GM21825 (cell line): ENCODE results near the gene KATNAL2.
"Not testable (repeated sequence)": the region's sequence is repeated elsewhere in the genome, so short reads cannot be mapped to it uniquely, and the experiment has no call there.

Experiments used
- ATAC-seq: cut with Tn5 transposase; IDR thresholded peaks from one replicate; pipeline ENCODE4 v1.9.1; 2021; ENCODE audit warnings: mild to moderate bottlenecking, moderate library complexity; ENCODE audit not compliant: unreplicated experiment

KATNAL2 gene

GRCh38 chr18:46920653-46921052, 3.3 kb downstream of the KATNAL2 start:
- ATAC-seq, result no peak

- no peak for ATAC-seq
These were observed 22.0 kb downstream of the KATNAL2 start for GRCh38 chr18:46939337-46939963.

- ATAC-seq, result no peak
These were observed 22.7 kb downstream of the KATNAL2 start for GRCh38 chr18:46939998-46940571.

GRCh38 chr18:46942646-46943045, 25.2 kb downstream of the KATNAL2 start:
- ATAC-seq, result no peak

- ATAC-seq, result peak; percentile 94
These were observed 29.4 kb downstream of the KATNAL2 start for GRCh38 chr18:46946656-46947282.

- no peak for ATAC-seq
These were observed 32.8 kb downstream of the KATNAL2 start for GRCh38 chr18:46950064-46950656.

- no peak for ATAC-seq
These were observed 35.8 kb downstream of the KATNAL2 start for GRCh38 chr18:46953195-46953594.

- no peak for ATAC-seq
These were observed 40.8 kb downstream of the KATNAL2 start for GRCh38 chr18:46958209-46958608.

- not testable (repeated sequence) for ATAC-seq
These were observed 46.5 kb downstream of the KATNAL2 start for GRCh38 chr18:46963656-46964578.

- not testable (repeated sequence) for ATAC-seq
These were observed 47.3 kb downstream of the KATNAL2 start for GRCh38 chr18:46964579-46965293.

GRCh38 chr18:46966266-46966665, 48.9 kb downstream of the KATNAL2 start:
- ATAC-seq, result not testable (repeated sequence)

GRCh38 chr18:46969551-46969950, 52.1 kb downstream of the KATNAL2 start:
- ATAC-seq, result not testable (repeated sequence)

GRCh38 chr18:47019870-47020269, 102.5 kb downstream of the KATNAL2 start:
- not testable (repeated sequence) for ATAC-seq

- ATAC-seq, result not testable (repeated sequence)
These were observed 103.4 kb downstream of the KATNAL2 start for GRCh38 chr18:47020757-47021156.

- not testable (repeated sequence) for ATAC-seq
These were observed 105.4 kb downstream of the KATNAL2 start for GRCh38 chr18:47022821-47023220.

GRCh38 chr18:47023769-47024465, 106.5 kb downstream of the KATNAL2 start:
- ATAC-seq, result not testable (repeated sequence)

- ATAC-seq, result not testable (repeated sequence)
These were observed 108.3 kb downstream of the KATNAL2 start for GRCh38 chr18:47025557-47026174.

- ATAC-seq, result not testable (repeated sequence)
These were observed 111.3 kb downstream of the KATNAL2 start for GRCh38 chr18:47028738-47029137.
